CD4-positive, alpha-beta T cell treated with Interferon alpha-2 for 1 hour (primary cell): ENCODE measurements around the gene AFAP1L2.

ENCODE experiments used
- DNase-seq, 2 donors: peaks; one replicate each; pipeline ENCODE4 v3.0.0-alpha.2; 2020 to 2022

Gene AFAP1L2

GRCh38 chr10:114307731-114308130 is 96.6 kb downstream of the AFAP1L2 start:
- no peak for DNase-seq

GRCh38 chr10:114306116-114306973 is 98.0 kb downstream of the AFAP1L2 start:
- DNase-seq, result no peak

DNA sequence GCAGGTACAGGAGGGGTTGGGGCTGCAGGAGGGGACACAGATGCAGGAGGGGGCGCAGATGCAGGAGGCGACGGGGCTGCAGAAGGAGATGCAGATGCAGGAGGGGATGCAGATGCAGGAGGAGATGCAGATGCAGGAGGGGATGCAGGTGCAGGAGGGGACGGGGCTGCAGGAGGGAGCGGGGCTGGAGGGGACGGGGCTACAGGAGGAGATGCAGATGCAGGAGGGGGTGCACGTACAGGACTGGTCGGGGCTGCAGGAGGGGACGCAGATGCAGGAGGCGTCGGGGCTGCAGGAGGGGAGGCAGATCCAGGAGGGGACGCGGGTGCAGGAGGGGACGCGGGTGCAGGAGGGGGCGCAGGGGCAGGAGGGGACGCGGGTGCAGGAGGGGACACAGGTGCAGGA is 98.8 kb downstream of the AFAP1L2 start:
- no peak for DNase-seq

- peak; percentile 67 to 70 for DNase-seq
Measured at GRCh38 chr10:114304571-114305421, 99.5 kb downstream of the AFAP1L2 start.

- DNase-seq, result peak; percentile 66 to 75
Measured at GRCh38 chr10:114304017-114304570, 100.2 kb downstream of the AFAP1L2 start.

DNA sequence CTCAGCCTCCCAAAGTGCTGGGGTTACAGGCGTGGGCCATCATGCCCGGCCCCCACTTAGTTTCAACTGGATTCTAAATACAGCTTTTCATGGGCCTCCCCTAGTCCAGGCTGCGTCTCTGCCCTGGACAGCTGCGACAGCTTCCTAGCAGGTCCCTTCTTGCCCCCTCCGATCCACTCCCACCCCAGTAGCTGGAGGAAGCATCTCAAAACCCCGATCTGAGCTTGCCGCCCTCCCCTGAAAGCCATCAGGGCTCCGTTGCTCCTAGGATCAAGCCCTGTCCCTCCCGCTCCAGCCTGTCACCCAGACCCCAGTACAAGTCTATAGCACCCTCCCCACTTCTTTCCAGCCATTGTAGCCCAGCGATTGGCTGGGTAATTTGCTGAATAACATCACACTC is 100.7 kb downstream of the AFAP1L2 start:
- no peak for DNase-seq

- no peak for DNase-seq
Measured at GRCh38 chr10:114301951-114302710, 102.2 kb downstream of the AFAP1L2 start.

GRCh38 chr10:114301177-114301576 is 103.1 kb downstream of the AFAP1L2 start:
- no peak for DNase-seq

DNA sequence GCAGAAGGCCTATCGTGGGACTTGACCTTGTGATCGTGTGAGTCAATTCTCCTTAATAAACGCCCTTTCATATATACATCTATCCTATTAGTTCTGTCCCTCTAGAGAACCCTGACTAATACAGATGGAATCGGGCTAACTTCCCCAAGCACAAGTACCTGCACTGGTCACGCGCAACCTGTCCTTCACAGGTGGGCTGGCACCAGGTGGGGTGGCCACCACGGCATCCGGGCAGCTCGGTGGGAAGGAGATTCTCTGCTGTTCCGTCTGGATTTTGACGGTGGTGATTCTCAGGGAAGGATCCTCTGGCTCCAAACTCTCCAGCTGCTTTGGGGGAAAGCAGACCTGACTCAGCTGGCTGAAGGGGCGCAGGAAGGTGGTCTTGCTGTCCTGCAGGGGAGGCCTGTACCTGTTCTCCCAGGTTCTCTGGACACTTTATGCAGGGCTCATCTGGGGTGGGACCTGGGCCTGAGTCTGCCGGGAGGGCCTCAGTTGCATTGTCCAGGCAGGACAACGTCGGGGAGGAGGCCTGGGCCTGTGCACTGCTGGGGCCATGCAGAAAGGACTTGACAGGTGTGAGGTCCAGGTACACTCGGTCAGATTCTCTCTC is 104.2 kb downstream of the AFAP1L2 start:
- no peak for DNase-seq

DNA sequence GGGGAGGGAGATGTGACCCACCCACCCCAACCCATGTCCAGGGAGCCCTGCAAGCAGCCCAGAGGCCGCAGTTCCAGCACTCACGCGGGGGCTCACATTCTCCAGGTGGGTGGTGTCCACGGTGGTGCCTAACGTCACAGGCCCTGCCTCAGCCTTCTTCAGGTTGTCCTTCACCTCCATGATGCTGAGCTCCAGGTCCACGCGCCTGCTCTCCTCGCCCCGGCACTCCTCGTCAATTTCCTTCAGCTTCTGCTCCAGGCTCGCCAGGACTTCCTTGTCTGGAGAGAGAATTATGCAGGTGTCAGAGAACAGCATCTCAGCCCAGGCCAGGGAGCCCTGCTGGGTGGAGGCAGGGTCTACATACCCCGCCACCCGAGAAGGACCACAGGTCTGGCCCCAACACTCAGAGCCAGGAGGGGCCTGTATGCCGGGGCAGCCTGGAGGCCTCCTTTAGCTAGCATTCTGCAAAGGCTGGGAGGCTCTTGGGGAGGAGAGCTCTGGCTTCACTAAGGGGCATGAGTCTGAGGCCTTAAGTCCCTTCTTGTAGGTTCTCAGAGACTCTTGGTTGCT is 107.1 kb downstream of the AFAP1L2 start:
- DNase-seq, result no peak

GRCh38 chr10:114295393-114295792 is 108.9 kb downstream of the AFAP1L2 start:
- DNase-seq, result no peak

GRCh38 chr10:114294549-114294948 is 109.8 kb downstream of the AFAP1L2 start:
- no peak for DNase-seq

- no peak for DNase-seq
Measured at GRCh38 chr10:114293075-114293474, 111.2 kb downstream of the AFAP1L2 start.

- no peak for DNase-seq
Measured at GRCh38 chr10:114291516-114291915, 112.8 kb downstream of the AFAP1L2 start.

GRCh38 chr10:114291076-114291475 is 113.2 kb downstream of the AFAP1L2 start:
- no peak for DNase-seq

DNA sequence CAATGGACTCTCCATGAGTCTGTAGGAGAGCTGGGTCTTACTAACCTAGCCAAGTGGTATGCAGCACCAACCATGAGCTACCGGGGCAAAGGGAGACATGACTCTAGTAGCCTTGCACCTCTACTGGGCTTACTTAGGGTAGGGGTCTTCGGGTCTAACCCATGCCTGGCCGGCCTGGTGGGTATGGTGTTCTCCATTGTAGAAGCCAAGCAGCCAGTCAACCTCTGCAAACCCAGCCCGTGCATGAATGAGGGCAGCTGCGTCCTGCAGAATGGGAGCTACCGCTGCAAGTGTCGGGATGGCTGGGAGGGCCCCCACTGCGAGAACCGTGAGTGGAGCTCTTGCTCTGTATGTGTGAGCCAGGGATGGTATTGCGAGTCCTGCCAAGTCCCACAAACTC is 114.3 kb downstream of the AFAP1L2 start:
- no peak for DNase-seq

DNA sequence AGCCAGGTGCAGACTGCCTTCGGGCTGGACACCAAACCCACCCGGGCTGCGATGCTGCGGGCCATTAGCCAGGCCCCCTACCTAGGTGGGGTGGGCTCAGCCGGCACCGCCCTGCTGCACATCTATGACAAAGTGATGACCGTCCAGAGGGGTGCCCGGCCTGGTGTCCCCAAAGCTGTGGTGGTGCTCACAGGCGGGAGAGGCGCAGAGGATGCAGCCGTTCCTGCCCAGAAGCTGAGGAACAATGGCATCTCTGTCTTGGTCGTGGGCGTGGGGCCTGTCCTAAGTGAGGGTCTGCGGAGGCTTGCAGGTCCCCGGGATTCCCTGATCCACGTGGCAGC is 115.2 kb downstream of the AFAP1L2 start:
- DNase-seq, result no peak

- DNase-seq, result no peak
Measured at GRCh38 chr10:114288424-114289095, 115.7 kb downstream of the AFAP1L2 start.

DNA sequence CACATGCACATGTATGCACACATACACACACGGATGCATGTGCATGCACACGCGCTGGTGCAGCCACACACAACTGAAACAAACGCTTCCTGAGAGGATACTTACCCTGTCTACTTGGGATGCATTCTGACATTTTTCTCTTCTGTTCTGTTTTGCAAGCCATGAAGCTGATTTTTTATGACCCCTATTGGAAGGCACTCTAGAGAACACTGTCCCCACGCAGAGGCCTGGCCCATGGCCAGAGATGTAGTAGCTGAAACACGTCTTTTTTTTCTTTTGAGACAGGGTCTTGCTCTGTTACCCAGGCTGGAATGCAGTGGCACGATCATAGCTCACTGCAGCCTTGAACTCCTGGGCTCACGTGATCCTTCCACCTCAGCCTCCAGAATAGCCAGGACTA is 117.4 kb downstream of the AFAP1L2 start:
- no peak for DNase-seq

DNA sequence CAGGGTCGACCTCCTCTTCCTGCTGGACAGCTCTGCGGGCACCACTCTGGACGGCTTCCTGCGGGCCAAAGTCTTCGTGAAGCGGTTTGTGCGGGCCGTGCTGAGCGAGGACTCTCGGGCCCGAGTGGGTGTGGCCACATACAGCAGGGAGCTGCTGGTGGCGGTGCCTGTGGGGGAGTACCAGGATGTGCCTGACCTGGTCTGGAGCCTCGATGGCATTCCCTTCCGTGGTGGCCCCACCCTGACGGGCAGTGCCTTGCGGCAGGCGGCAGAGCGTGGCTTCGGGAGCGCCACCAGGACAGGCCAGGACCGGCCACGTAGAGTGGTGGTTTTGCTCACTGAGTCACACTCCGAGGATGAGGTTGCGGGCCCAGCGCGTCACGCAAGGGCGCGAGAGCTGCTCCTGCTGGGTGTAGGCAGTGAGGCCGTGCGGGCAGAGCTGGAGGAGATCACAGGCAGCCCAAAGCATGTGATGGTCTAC is 118.3 kb downstream of the AFAP1L2 start:
- no peak for DNase-seq

DNA sequence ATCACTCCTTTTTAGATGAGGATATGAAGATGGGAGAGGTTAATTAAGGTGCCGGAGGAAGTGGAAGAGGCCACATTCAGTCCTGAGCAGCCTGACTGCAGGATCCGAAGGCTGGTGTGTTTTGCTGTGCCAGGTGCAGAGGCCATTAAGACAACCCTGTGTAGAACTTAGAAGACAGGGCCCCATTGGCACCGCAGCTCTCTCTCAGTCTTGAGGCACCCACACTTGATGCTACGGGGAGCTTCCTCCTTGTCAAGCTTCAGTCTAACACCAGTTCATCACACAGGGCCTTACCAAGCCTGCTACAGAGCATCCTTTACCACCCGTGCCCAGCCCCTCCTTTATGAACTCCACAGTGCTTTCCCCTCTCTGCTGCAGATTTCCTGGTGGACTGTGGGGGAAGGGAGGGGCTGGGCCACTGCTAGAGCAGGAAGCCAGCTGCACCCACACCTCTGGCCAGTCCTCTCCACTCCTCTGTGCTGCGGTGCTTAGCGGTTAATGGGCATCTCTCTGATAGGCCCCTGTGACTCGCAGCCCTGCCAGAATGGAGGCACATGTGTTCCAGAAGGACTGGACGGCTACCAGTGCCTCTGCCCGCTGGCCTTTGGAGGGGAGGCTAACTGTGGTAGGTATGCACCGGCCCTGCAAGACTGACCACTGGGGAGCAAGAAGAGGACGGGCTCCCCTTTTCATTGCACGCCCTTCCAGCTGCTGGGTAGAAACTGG is 119.8 kb downstream of the AFAP1L2 start:
- DNase-seq, result no peak
